GM12878 (cell line): ENCODE results near the gene NDUFV2. TPM values are rescaled to one million over a fixed set of nuclear protein-coding genes. Genes with fewer than 3 reads are reported as not detected.
A peak's percentile ranks its signal among the peaks of the same experiment; 100 is the strongest.

Experiments used
- CBX5 ChIP-seq: sonication (generic); IDR thresholded peaks from 2 replicates; pipeline ENCODE4 v1.6.1; 2016; ENCODE audit warnings: low read depth, moderate library complexity, mild to moderate bottlenecking, inconsistent platforms
- EZH2 ChIP-seq: IDR thresholded peaks from 2 replicates; pipeline ENCODE4 v1.6.1; 2012; ENCODE audit warnings: low read depth, mild to moderate bottlenecking, control low read depth, inconsistent platforms, low read length, borderline replicate concordance; ENCODE audit not compliant: control insufficient read depth
- HDAC2 ChIP-seq: fragments of 200-600 bp; sonication (generic); IDR thresholded peaks from 2 replicates; pipeline ENCODE4 v1.6.1; 2017
- JUND ChIP-seq: IDR thresholded peaks from 2 replicates; pipeline ENCODE4 v1.6.1; 2012; ENCODE audit warnings: low read depth, mild to moderate bottlenecking, low read length, improper control_type of control experiment, moderate library complexity
- MAX ChIP-seq: IDR thresholded peaks from 2 replicates; pipeline ENCODE4 v1.6.1; 2012; ENCODE audit warnings: low read depth, low read length, improper control_type of control experiment
- MLLT1 ChIP-seq: fragments of 450-650 bp; IDR thresholded peaks from 2 replicates; pipeline ENCODE4 v1.6.1; 2016; ENCODE audit warnings: mild to moderate bottlenecking
- MYC ChIP-seq: IDR thresholded peaks from 2 replicates; pipeline ENCODE4 v1.6.1; 2011; ENCODE audit warnings: mild to moderate bottlenecking, low read length, moderate library complexity, inconsistent platforms; ENCODE audit not compliant: insufficient read depth, insufficient replicate concordance, insufficient read length, severe bottlenecking
- NR2C1 ChIP-seq: fragments of 450-650 bp; IDR thresholded peaks from 2 replicates; pipeline ENCODE4 v1.6.1; 2017; ENCODE audit warnings: antibody characterized with exemption, mild to moderate bottlenecking, moderate library complexity
- PAX8 ChIP-seq: fragments of 450-650 bp; IDR thresholded peaks from 2 replicates; pipeline ENCODE4 v1.6.1; 2017; ENCODE audit warnings: mild to moderate bottlenecking, moderate library complexity
- PBX3 ChIP-seq: IDR thresholded peaks from 2 replicates; pipeline ENCODE4 v1.6.1; 2011; ENCODE audit warnings: mild to moderate bottlenecking, low read depth, low read length, moderate library complexity; ENCODE audit not compliant: insufficient replicate concordance
- POLR2AphosphoS5 ChIP-seq: IDR thresholded peaks from 2 replicates; pipeline ENCODE4 v1.6.1; 2011; ENCODE audit warnings: mild to moderate bottlenecking, low read length, inconsistent platforms
- RELB ChIP-seq: fragments of 450-650 bp; IDR thresholded peaks from 2 replicates; pipeline ENCODE4 v1.6.1; 2017; ENCODE audit warnings: low read depth, mild to moderate bottlenecking, moderate library complexity
- RFX5 ChIP-seq: IDR thresholded peaks from 2 replicates; pipeline ENCODE4 v1.6.1; 2011; ENCODE audit warnings: low read depth, low read length, improper control_type of control experiment
- SIN3A ChIP-seq: IDR thresholded peaks from 2 replicates; pipeline ENCODE4 v1.6.1; 2012; ENCODE audit warnings: low read depth, low read length, improper control_type of control experiment
- SPI1 ChIP-seq: IDR thresholded peaks from 2 replicates; pipeline ENCODE4 v1.6.1; 2011; ENCODE audit warnings: low read depth, mild to moderate bottlenecking, low read length, moderate library complexity, borderline replicate concordance; ENCODE audit not compliant: insufficient read depth
- SREBF1 ChIP-seq: IDR thresholded peaks from 2 replicates; pipeline ENCODE4 v1.6.1; 2012; ENCODE audit warnings: mild to moderate bottlenecking, low read length
- TARDBP ChIP-seq: IDR thresholded peaks from 2 replicates; pipeline ENCODE4 v1.6.1; 2016; ENCODE audit warnings: borderline replicate concordance
- ZBTB11 ChIP-seq: fragments of 450-650 bp; formaldehyde crosslinking; IDR thresholded peaks from 2 replicates; pipeline ENCODE4 v1.5.0; 2022; ENCODE audit warnings: mild to moderate bottlenecking, missing genetic modification characterization
- ZNF384 ChIP-seq: IDR thresholded peaks from 2 replicates; pipeline ENCODE4 v1.6.1; 2012; ENCODE audit warnings: low read depth, mild to moderate bottlenecking, low read length, improper control_type of control experiment, borderline replicate concordance
- polyA plus RNA-seq, 11 experiments: library from polyadenylated mRNA; depleted of rRNA in 4 of 11; unstranded in 6 of 11; stranded (reverse) in 5 of 11; fragments of >200 nt; fragmentation: Nextera tagmentation in 4 of 11; fragmentation: Illumina TruSeq in 1 of 11; extraction: Ambion mirVana in 4 of 11; extraction: Trizol in 1 of 11; gene quantifications; 1 replicate in 1 of 11; 2 replicates in 10 of 11; pipeline versions ENCODE4 v1.2.1 to v1.2.3, GENCODE V29; 2011 to 2016; ENCODE audit warnings: inconsistent platforms in 2 of 11, missing spikeins in 2 of 11, low read depth in 1 of 11
- total RNA-seq, 4 experiments: library from RNA; depleted of rRNA in 3 of 4; stranded (reverse); fragments of >200 nt in 3 of 4; fragmentation: Illumina TruSeq in 1 of 4; extraction: Trizol in 1 of 4; gene quantifications; 2 replicates each; pipeline versions ENCODE4 v1.2.1 to v1.2.3, GENCODE V29; 2013 to 2021

Gene NDUFV2
- total and polyA plus RNA-seq, 10 of the 15 experiments (the other 5 are each of a cell fraction or from before 2014, with no cell fraction given): 236 to 590 (median 321) TPM

GRCh38 chr18:9136315-9137155 is 34.0 kb downstream of the NDUFV2 start, which contains the start of gene ANKRD12 (continued):
- TF ChIP-seq MYC (no peak), NR2C1 (no peak), POLR2AphosphoS5 (peak; percentile 83; the same call in 1 of the 2 replicates), TARDBP (peak; percentile 24; the same call in 1 of the 2 replicates), MLLT1 (peak; percentile 69), SPI1 (no peak), HDAC2 (no peak), RELB (peak; percentile 84), ZNF384 (no peak), SIN3A (0 out of 2 replicates have a peak, but pooled peaks have one; percentile 31), ZBTB11 (CRISPR knock-in tag) (no peak), EZH2 (no peak), SREBF1 (peak; percentile 90), JUND (peak; percentile 98), CBX5 (peak; percentile 79; the same call in 1 of the 2 replicates), PAX8 (no peak), MAX (peak; percentile 95), RFX5 (no peak), PBX3 (no peak)
